Mononuclear cell (primary cell): ENCODE results near the gene PLEKHB2. TPM values are rescaled to one million over a fixed set of nuclear protein-coding genes. Genes with fewer than 3 reads are reported as not detected.
"Not testable (repeated sequence)": the region's sequence is repeated elsewhere in the genome, so short reads cannot be mapped to it uniquely, and the experiment has no call there.

Experiments
- H3K27me3 ChIP-seq: 2 replicates; pipeline ENCODE4 v1.6.0; 2011; ENCODE audit warnings: low read length, control low read depth; ENCODE audit not compliant: insufficient read depth
- H3K4me1 ChIP-seq: 2 replicates; pipeline ENCODE4 v1.5.1; 2011; ENCODE audit warnings: mild to moderate bottlenecking, low read length, control low read depth; ENCODE audit not compliant: insufficient read depth
- H3K4me3 ChIP-seq: 2 replicates; pipeline ENCODE4 v1.5.1; 2011; ENCODE audit warnings: mild to moderate bottlenecking, low read length, moderate library complexity
- H3K9me3 ChIP-seq: 2 replicates; pipeline ENCODE4 v1.5.1; 2011; ENCODE audit warnings: low read depth, mild to moderate bottlenecking, control low read depth, low read length
- total RNA-seq: library from RNA; depleted of rRNA; stranded (reverse); fragments of >200 nt; gene quantifications from one replicate; pipeline ENCODE4 v1.2.3, GENCODE V29; 2012

PLEKHB2 gene
- total RNA-seq, 1 donor = 105 TPM

GRCh38 chr2:131079931-131080330 is 25.2 kb upstream of the PLEKHB2 start:
- not testable (repeated sequence) for H3K9me3 ChIP-seq, H3K4me1 ChIP-seq, H3K4me3 ChIP-seq, H3K27me3 ChIP-seq

DNA sequence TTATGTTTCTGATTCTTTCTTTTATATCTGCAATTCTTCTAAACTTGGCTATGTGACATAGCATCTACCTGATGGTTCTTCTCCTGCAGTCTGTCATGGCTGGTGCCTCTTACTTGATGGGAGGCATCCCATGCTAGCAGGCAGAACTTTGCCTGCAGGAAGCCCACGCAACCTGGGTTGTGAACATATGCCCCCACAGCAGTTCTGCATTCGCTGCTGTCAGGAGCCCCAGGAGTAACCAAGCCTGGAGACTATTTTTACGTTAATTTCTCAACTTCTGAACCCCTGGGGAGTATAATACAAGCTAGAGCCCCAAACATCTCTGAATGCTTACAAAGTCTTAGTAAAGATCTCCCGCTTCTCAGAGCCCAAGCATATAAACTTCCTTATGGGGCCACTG is 23.9 kb upstream of the PLEKHB2 start:
- Histone ChIP-seq H3K9me3 (no peaks in the 10 kb centered on the region), H3K4me3 (no peak overlapping the region), H3K4me1 (no peaks in the 10 kb centered on the region), H3K27me3 (no peaks in the 10 kb centered on the region)

- Histone ChIP-seq H3K9me3 (no peaks in the 10 kb centered on the region), H3K4me1 (peaks cover 3% of the 10 kb centered on the region), H3K4me3 (no peak overlapping the region), H3K27me3 (no peaks in the 10 kb centered on the region)
Measured at GRCh38 chr2:131085646-131086045, 19.5 kb upstream of the PLEKHB2 start.

DNA sequence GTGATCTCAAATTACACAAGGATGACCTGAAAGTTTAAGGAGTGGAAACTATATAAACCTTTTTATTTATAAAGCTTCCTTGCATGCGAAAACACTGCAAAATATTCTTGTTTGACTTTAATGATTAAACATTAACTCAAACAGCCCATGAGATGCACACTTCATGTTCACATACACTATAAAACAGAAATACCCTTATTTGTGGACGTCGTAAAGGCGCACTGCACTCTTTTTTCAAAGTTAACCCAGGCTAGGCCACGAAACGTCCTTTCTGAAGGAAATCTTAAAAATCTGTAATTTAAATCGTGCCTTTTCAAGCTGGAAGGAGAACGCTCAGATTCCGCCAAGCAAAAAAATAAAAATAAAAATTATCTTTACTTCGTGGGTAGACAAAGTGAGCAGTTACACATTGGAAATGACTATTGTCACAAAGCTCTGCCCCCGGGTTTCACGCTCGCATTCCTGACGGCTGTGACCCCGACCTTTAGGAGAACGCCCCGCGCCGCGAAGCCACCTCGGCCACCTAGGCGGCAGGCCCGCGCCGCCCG is 12.6 kb upstream of the PLEKHB2 start:
- Histone ChIP-seq H3K27me3 (no peaks in the 10 kb centered on the region), H3K4me3 (peak overlapping the region; percentile 99), H3K9me3 (no peaks in the 10 kb centered on the region), H3K4me1 (peaks cover 20% of the 10 kb centered on the region)

- peak within 1 kb of the TSS; percentile 99 for H3K4me3 ChIP-seq
- H3K9me3 ChIP-seq = no peaks in the 10 kb centered on the region
- H3K4me1 ChIP-seq = peaks cover 20% of the 10 kb centered on the region
- no peaks in the 10 kb centered on the region for H3K27me3 ChIP-seq
Measured at GRCh38 chr2:131093006-131093695, 12.0 kb upstream of the PLEKHB2 start, which contains the start of gene FAM168B. FAM168B (minus strand) TSS chr2:131093460; CDS start chr2:131082646, 10,814 bp downstream.

DNA sequence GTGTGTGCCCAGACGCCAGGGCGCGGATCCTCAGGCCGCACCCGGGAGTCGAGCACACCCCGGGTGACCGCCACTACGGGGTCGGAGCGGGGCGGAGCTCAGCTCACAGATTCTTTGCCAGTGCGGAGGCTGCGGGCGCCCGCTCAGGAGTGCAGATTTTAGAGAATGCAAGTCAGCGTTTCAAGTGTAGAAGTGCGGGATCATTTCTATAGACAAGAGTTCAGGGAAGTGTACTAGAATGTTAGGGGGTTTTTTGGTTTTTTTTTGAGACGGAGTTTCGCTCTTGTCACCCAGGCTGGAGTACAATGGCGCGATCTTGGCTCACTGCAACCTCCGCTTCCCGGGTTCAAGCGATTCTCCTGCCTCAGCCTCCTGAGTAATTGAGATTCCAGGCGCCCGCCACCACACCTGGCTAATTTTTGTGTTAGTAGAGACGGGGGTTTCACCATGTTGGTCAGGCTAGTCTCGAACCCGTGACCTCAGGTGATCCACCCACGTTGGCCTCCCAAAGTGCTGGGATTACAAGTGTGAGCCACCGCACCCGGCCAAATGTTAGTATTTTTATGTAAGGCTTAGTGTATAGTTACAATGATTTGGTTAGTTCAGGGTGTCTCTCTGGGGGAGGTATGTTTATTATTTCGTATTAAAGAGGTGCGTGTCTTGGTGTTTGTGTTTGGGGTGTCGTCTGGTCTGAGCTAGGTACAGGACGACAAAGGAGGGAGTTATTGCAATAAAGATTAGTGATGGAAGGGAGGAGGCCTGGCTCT is 11.3 kb upstream of the PLEKHB2 start:
- Histone ChIP-seq H3K27me3 (no peaks in the 10 kb centered on the region), H3K4me1 (peaks cover 20% of the 10 kb centered on the region), H3K4me3 (peak overlapping the region; percentile 99), H3K9me3 (no peaks in the 10 kb centered on the region)

GRCh38 chr2:131094463-131095281 is 10.5 kb upstream of the PLEKHB2 start:
- H3K9me3 ChIP-seq = no peaks in the 10 kb centered on the region
- peaks cover 20% of the 10 kb centered on the region for H3K4me1 ChIP-seq
- H3K27me3 ChIP-seq = no peaks in the 10 kb centered on the region
- H3K4me3 ChIP-seq = no peak overlapping the region

- Histone ChIP-seq H3K27me3 (no peaks in the 10 kb centered on the region), H3K4me3 (no peak overlapping the region), H3K9me3 (no peaks in the 10 kb centered on the region), H3K4me1 (peaks cover 27% of the 10 kb centered on the region)
Measured at GRCh38 chr2:131103165-131103564, 2.0 kb upstream of the PLEKHB2 start.

DNA sequence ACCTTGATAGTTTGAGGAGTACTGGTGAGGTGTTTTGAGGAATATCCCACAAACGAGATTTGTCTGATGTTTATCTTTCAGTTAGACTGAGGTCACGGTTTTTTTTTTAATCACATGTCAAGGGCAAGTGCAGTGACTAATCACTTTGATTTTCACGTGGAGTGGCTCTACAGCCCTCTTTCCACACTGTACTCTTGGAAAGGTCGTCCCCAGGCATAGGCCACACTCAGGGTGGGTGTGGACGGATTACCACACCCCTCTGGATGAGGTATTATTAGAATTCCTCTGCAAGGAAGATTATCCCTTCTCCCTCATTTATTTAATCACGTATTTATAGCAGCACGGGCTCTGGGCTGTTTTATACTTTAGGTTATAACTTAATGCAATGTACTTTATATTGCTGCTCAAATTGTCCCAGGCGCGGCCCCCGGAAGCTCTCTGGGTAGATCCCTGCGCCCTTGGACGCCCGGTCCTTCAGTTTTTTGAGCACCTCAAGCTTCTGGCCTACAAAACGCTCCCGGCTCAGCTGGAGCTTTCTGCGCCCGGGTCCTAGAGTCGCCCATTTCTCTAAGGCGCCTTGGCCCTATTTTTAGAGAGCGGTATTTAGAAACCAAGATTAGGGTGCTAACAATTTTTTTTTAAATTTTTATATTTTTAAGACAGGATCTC is 515 bp upstream of the PLEKHB2 start:
- H3K27me3 ChIP-seq = no peaks in the 10 kb centered on the region
- peak overlapping the region; percentile 92 for H3K4me3 ChIP-seq
- H3K9me3 ChIP-seq = no peaks in the 10 kb centered on the region
- peaks cover 27% of the 10 kb centered on the region for H3K4me1 ChIP-seq

DNA sequence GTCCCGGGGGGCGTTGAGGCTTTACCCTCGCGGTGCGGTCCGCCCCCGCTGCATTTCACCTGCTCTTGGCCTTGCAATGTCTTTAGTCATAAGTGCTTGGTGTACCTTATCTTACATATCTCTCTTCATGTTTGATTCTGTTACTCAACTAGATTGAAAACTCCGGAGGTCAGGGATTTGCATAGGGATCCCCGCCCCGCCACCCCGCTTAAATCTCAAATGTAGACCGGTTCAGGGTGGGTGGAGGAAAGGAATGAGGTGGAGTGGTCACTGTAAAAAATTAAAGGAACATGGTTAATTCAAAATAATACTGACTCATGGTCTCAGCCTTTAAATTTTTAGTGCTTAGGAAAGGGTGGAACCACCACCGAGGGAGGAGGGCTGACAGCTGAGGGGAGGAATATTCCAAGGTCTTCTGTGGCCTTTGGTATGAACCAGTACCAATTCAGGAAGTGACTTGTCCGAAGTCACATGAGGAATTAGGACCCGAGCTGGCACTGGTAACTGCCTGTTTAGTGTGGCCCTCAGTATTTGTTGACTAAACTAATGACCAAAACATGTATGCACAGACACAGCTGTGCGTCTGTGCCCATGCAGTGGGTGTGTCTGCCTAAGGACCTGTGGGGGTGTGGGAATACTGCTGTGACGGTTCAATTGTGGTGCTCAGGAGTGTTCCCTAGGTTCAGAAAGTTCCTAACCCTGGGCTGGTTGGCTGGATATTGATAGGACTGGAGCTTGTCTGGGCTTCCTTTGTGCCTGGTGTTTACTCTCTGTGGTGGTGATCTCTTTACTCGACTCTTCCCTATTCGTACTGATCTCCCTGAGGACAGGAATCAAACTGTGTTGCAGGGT is 1.0 kb downstream of the PLEKHB2 start:
- H3K4me1 ChIP-seq = peaks cover 32% of the 10 kb centered on the region

GRCh38 chr2:131112529-131112928 is 7.4 kb downstream of the PLEKHB2 start:
- no peaks in the 10 kb centered on the region for H3K9me3 ChIP-seq
- H3K27me3 ChIP-seq = no peaks in the 10 kb centered on the region
- H3K4me1 ChIP-seq = peaks cover 16% of the 10 kb centered on the region
- H3K4me3 ChIP-seq = no peak overlapping the region

More for the DNA sequence above, 1.0 kb downstream of the PLEKHB2 start:
- H3K9me3 ChIP-seq = no peaks in the 10 kb centered on the region
- no peaks in the 10 kb centered on the region for H3K27me3 ChIP-seq
- H3K4me3 ChIP-seq = peak overlapping the region; percentile 92

- Histone ChIP-seq H3K4me1 (peaks cover 16% of the 10 kb centered on the region), H3K27me3 (no peaks in the 10 kb centered on the region), H3K4me3 (no peak overlapping the region), H3K9me3 (no peaks in the 10 kb centered on the region)
Measured at GRCh38 chr2:131113566-131114227, 8.6 kb downstream of the PLEKHB2 start.

DNA sequence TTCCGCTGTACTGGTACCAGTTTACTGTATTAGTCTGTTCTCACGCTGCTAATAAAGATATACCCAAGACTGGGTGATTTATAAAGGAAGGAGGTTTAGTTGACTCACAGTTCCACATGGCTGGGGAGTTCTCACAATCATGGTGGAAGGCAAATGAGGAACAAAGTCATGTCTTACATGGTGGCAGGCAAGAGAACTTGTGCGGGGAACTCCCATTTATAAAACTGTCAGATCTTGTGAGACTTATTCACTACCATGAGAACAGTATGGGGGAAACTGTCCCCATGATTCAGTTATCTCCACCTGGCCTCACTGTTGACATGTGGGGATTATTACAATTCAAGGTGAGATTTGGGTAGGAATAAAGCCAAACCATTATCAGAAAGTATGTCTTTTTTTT is 9.8 kb downstream of the PLEKHB2 start:
- H3K4me3 ChIP-seq, H3K9me3 ChIP-seq, H3K27me3 ChIP-seq: not testable (repeated sequence)
- H3K4me1 ChIP-seq = peaks cover 16% of the 10 kb centered on the region
